ENCODE data around the gene SYCP2. TPM values are rescaled to one million over a fixed set of nuclear protein-coding genes. Genes with fewer than 3 reads are reported as not detected.

The SYCP2 gene
- polyA plus RNA-seq, 1 experiment: 0.47 TPM

DNA sequence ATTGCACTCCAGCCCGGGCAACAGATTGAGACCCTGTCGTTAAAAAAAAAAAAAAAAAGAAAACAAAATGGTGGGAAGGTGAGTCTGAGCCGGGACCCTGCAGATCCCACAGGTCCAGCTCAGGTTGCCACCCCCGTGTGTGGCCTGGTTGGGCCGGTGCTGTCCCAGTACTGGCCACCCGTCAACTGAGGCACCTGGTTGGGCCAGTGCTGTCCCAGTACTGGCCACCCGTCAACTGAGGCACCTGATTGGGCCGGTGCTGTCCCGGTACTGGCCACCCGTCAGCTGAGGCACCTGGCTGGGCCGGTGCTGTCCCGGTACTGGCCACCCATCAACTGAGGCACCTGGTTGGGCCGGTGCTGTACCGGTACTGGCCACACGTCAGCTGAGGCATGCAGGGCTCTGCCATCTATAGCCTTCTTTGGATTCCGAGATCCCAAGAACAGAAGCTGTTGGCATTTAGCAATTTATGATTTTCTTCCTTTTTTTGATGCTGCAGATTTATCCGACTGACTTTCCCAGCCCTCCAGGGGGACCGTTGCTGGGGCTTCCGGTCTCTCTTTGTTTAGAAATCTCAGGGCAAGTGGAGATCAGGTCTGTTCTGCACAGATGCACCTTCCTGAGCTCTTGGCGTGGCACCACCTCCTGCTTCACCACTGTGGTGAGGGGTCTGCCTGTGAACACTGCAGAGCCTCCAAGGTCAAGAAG, 113.8 kb downstream of the SYCP2 start:
- H3K4me3 ChIP-seq (ENCODE audit: low read depth, low read length): no peak overlapping the region
- no peak for DNase-seq (ENCODE audit: low read depth)
- ChIA-PET POLR2A (no interaction called here), CTCF (no interaction called here)
- no peaks in the 10 kb centered on the region for H3K36me3 ChIP-seq (ENCODE audit: control insufficient read depth, insufficient read depth, low read length)
- TF ChIP-seq, protein P1, sequence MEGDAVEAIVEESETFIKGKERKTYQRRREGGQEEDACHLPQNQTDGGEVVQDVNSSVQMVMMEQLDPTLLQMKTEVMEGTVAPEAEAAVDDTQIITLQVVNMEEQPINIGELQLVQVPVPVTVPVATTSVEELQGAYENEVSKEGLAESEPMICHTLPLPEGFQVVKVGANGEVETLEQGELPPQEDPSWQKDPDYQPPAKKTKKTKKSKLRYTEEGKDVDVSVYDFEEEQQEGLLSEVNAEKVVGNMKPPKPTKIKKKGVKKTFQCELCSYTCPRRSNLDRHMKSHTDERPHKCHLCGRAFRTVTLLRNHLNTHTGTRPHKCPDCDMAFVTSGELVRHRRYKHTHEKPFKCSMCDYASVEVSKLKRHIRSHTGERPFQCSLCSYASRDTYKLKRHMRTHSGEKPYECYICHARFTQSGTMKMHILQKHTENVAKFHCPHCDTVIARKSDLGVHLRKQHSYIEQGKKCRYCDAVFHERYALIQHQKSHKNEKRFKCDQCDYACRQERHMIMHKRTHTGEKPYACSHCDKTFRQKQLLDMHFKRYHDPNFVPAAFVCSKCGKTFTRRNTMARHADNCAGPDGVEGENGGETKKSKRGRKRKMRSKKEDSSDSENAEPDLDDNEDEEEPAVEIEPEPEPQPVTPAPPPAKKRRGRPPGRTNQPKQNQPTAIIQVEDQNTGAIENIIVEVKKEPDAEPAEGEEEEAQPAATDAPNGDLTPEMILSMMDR (IDR thresholded peaks at IDR 0.05; ENCODE audit: insufficient read depth, low read depth, low read length): no peak
- no peaks in the 10 kb centered on the region for H3K27me3 ChIP-seq (ENCODE audit: control insufficient read depth, insufficient read depth, low read length)

- ChIA-PET CTCF (no interaction called here), POLR2A (no interaction called here)
- no peaks in the 10 kb centered on the region for H3K36me3 ChIP-seq (ENCODE audit: control insufficient read depth, insufficient read depth, low read length)
- H3K27me3 ChIP-seq (ENCODE audit: control insufficient read depth, insufficient read depth, low read length): no peaks in the 10 kb centered on the region
- H3K4me3 ChIP-seq (ENCODE audit: low read depth, low read length): no peak overlapping the region
- DNase-seq (ENCODE audit: low read depth): no peak
- TF ChIP-seq, protein P1 (IDR thresholded peaks at IDR 0.05; ENCODE audit: insufficient read depth, low read depth, low read length): no peak
These were observed 114.5 kb downstream of the SYCP2 start for GRCh38 chr20:59818911-59819310.

- no peak overlapping the region for H3K4me3 ChIP-seq (ENCODE audit: low read depth, low read length)
- TF ChIP-seq, protein P1 (IDR thresholded peaks at IDR 0.05; ENCODE audit: insufficient read depth, low read depth, low read length): no peak
- H3K27me3 ChIP-seq (ENCODE audit: control insufficient read depth, insufficient read depth, low read length): no peaks in the 10 kb centered on the region
- no peak for DNase-seq (ENCODE audit: low read depth)
- H3K36me3 ChIP-seq (ENCODE audit: control insufficient read depth, insufficient read depth, low read length): no peaks in the 10 kb centered on the region
- ChIA-PET CTCF (no interaction called here), POLR2A (no interaction called here)
These were observed 115.4 kb downstream of the SYCP2 start for GRCh38 chr20:59817846-59818615.

DNA sequence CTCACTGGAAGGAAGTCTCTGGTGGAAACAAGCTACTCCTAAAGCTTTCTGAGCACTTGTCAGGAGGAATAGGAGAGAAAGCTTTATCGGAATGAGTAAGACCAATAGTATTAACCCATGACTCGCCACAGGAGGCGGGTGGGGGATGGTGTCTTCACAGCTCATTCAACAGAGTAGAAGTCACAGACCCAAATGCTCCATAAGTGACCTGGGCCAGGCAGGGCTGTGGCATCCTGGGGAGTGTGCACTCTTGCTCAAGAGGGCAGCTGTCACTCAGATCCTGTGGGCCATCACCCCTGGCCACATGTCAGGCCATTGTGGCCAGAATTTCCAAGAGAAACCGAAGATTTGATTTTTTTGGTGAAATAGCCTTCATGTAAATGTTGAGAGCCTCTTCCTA, 116.0 kb downstream of the SYCP2 start:
- TF ChIP-seq, protein P1 (IDR thresholded peaks at IDR 0.05; ENCODE audit: insufficient read depth, low read depth, low read length): no peak
- Histone ChIP-seq H3K36me3 (ENCODE audit: control insufficient read depth, insufficient read depth, low read length) (no peaks in the 10 kb centered on the region), H3K27me3 (ENCODE audit: control insufficient read depth, insufficient read depth, low read length) (no peaks in the 10 kb centered on the region), H3K4me3 (ENCODE audit: low read depth, low read length) (no peak overlapping the region)
- DNase-seq (ENCODE audit: low read depth): no peak
- ChIA-PET POLR2A (no interaction called here), CTCF (no interaction called here)

DNA sequence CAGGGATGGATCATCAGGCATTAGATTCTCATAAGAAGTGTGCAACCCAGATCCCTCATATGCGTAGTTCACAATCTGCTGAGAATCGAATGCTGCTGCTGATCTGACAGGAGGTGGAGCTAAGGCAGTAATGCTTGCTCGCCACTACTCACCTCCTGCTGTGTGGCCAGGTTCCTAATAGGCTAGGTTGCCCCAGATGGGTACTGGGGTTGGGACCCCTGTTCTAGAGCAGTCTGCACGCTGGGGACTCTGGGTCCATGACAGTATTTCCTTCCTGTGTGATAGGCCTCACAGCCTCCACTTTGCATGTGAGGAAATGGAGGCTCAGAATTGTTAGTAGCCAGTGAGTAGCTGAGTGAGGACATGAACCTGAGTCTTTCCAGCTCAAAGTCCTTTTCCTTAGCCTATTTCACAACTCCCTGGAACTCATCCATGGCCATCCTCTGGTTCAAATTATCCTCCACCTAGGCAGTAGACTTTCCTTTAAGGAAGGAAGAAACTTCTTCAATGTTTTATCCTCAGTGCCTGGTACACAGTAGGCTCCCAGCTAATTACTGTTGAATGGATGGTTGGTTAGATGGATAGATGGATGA, 117.2 kb downstream of the SYCP2 start:
- Histone ChIP-seq H3K36me3 (ENCODE audit: control insufficient read depth, insufficient read depth, low read length) (no peaks in the 10 kb centered on the region), H3K4me3 (ENCODE audit: low read depth, low read length) (no peak overlapping the region), H3K27me3 (ENCODE audit: control insufficient read depth, insufficient read depth, low read length) (no peaks in the 10 kb centered on the region)
- ChIA-PET POLR2A (no interaction called here), CTCF (no interaction called here)
- TF ChIP-seq, protein P1 (IDR thresholded peaks at IDR 0.05; ENCODE audit: insufficient read depth, low read depth, low read length): no peak
- no peak for DNase-seq (ENCODE audit: low read depth)

Measured in BJ (cell line).